H54 (cell line): ENCODE data around the gene SLC25A4.
A peak's percentile ranks its signal among the peaks of the same experiment; 100 is the strongest.
"Not testable (repeated sequence)": the region's sequence is repeated elsewhere in the genome, so short reads cannot be mapped to it uniquely, and the experiment has no call there.

Experiments
- DNase-seq: peaks from one replicate; pipeline ENCODE4 v3.0.0; 2011; ENCODE audit warnings: low spot score, mixed read lengths; ENCODE audit not compliant: insufficient read length
- FAIRE-seq: peaks from 3 replicates; lab custom pipeline; 2011; peaks lifted over from hg19 to GRCh38; lab: Jason Lieb, UNC
- POLR2A ChIP-seq: IDR thresholded peaks from 2 replicates; pipeline ENCODE4 v1.6.1; 2011; ENCODE audit warnings: low read depth, mild to moderate bottlenecking, low read length

SLC25A4 gene

GRCh38 chr4:185182239-185182638 lies 39.2 kb downstream of the SLC25A4 start:
- TF ChIP-seq POLR2A, result no peak
- DNase-seq (no peak), FAIRE-seq (no peak)

DNA sequence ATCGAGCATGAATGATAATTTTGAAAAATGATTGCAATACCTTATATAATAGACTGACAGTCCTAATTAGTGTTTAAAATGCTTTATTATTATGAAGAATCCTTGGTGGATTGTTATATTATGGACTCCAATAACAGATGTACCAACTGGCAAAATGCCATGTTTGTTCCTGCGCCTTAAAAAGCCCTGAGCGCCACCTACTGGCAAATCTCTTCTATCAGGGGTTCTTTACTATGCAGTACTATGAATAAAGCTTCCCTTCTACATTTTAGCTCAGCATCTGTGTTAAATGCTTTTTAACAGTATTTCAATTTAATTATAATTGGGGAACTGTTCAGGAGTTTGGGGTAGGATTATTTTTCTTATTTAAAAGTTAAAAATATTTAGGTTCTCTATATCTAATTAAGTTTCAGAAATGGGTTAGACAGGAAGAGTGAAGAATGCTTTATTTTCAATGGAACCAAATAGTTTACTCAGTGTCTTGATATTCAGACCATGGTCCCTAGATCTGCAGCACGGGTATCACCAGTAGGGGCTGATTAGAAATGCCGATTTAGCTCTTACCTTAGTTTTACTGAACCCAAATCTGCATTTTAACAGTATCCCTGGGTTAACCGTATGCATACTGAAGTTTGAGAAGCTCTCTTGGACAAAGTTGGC lies 40.7 kb downstream of the SLC25A4 start:
- DNase-seq (peak; percentile 11), FAIRE-seq (no peak)
- TF ChIP-seq POLR2A, result no peak

GRCh38 chr4:185186769-185187168 lies 43.7 kb downstream of the SLC25A4 start:
- no peak for TF ChIP-seq POLR2A
- no peak for FAIRE-seq
- DNase-seq, result no peak

GRCh38 chr4:185189606-185190305 lies 46.7 kb downstream of the SLC25A4 start:
- FAIRE-seq, result no peak

GRCh38 chr4:185190306-185190856 lies 47.3 kb downstream of the SLC25A4 start:
- no peak for DNase-seq
- FAIRE-seq, result no peak
- TF ChIP-seq POLR2A, result no peak

More at GRCh38 chr4:185189606-185190305, 46.7 kb downstream of the SLC25A4 start:
- no peak for DNase-seq
- TF ChIP-seq POLR2A, result no peak

GRCh38 chr4:185192059-185192458 lies 49.0 kb downstream of the SLC25A4 start:
- FAIRE-seq, result no peak
- DNase-seq, result no peak
- TF ChIP-seq POLR2A, result no peak

DNA sequence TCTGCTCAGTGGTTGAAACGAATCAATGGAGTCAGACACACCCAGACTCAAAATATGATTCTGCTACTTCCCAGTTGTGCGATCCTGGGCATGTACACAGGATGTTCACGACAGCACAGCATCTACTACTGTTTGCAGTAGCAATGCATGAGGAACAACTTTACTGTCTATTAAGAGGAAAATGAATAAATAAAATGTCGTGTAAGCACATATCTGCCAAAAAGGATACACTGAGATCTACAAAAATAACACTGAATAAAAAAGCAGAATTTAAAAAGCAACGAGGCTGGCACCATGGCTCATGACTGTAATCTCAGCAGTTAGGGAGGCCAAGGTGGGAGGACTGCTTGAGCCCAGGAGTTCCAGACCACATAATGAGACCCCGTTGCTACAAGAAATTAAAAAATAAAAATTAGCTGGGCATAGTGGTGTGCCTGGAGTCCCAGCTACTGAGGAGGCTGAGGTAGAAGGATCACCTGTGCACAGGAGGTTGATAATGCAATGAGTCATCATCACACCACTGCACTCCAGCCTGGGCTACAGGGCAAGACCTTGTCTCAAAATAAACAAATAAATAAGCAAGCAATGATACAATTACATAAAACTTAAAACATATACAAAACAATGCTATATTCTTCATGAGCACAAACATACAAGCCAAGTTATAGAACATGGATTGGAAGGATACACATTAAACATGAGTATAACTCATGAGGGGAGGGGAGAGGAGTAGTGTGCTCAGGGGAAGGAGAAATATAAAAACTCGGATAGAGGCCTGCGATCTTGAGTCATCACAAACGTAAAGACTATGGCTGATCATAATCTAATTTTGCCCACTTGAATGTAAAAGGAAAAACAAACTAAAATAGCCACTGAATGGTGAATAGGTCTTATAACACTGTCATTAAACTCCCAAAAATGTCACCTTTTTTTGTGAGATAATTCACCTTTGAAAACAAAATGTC lies 52.1 kb downstream of the SLC25A4 start:
- no peak for DNase-seq
- FAIRE-seq, result no peak
- TF ChIP-seq POLR2A, result no peak

DNA sequence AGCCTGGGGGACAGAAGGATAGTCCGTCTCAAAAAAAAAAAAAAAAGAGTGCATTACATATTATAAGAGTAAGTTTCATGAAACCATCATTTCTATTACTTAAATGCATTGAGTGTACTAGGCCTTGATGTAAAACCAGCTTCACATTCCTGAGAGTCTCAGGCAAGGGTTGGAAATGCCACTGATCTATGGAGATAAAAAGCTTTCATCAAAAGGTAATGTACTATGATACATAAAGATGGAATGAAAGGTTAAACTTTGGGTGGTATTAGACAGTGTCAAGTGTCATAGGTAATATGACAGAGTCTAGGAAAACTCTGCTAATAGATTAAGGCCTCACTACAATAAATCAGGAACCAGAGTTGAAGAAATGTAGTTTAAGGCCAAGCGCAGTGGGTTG lies 53.4 kb downstream of the SLC25A4 start:
- no peak for TF ChIP-seq POLR2A
- DNase-seq, result no peak
- FAIRE-seq, result no peak

DNA sequence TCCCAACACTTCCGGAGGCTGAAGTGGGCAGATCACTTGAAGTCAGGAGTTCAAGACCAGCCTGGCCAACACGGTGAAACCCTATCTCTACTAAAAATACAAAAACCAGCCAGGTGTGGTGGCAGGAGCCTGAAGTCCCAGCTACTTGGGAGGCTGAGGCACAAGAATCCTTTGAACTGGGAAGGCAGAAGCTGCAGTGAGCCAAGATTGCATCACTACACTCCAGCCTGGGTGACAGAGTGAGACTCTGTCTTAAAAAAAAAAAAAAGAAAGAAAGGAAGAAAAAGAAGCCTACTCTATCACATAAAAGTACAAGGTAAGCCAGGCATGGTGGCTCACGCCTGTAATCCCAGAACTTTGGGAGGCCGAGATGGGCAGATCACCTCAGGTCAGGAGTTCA lies 55.1 kb downstream of the SLC25A4 start:
- not testable (repeated sequence) for DNase-seq, FAIRE-seq
